ENCODE data around the gene MOV10. TPM values are rescaled to one million over a fixed set of nuclear protein-coding genes. Genes with fewer than 3 reads are reported as not detected.

MOV10 gene
- polyA plus RNA-seq, 1 donor from 2014 or later: 1.4 TPM

GRCh38 chr1:112686417-112686816, 12.0 kb downstream of the MOV10 start:
- Histone ChIP-seq H3F3A (ENCODE audit: insufficient read depth, low read length, poor library complexity, severe bottlenecking) (no peaks in the 10 kb centered on the region), H3K79me2 (replicated peaks; ENCODE audit: insufficient read depth, low read length) (no peaks in the 10 kb centered on the region), H4K20me1 (ENCODE audit: insufficient read depth) (no peaks in the 10 kb centered on the region), H3K27me3 (ENCODE audit: insufficient read depth, low read depth, low read length) (no peaks in the 10 kb centered on the region), H3K36me3 (ENCODE audit: insufficient read depth, low read length) (no peaks in the 10 kb centered on the region), H3K27ac (ENCODE audit: low read length) (no peak overlapping the region), H2AFZ (ENCODE audit: low read depth, low read length) (no peak overlapping the region), H3K4me3 (ENCODE audit: low read length) (no peak overlapping the region), H3K9me2 (ENCODE audit: insufficient read depth, low read length) (no peaks in the 10 kb centered on the region), H3K9me3 (ENCODE audit: low read length) (no peaks in the 10 kb centered on the region), H3K4me2 (ENCODE audit: low read length) (no peak overlapping the region), H3K9ac (ENCODE audit: low read length) (no peak overlapping the region)
- no peak for TF ChIP-seq REST (IDR thresholded peaks at IDR 0.05; ENCODE audit: borderline replicate concordance)
- no peak for TF ChIP-seq EZH2 (IDR thresholded peaks at IDR 0.05; ENCODE audit: borderline replicate concordance, insufficient read depth, low read length, poor library complexity, severe bottlenecking)
- TF ChIP-seq EP300 (conservative IDR thresholded peaks at IDR 0.05; ENCODE audit: poor library complexity, severe bottlenecking): no peak
- no peak for TF ChIP-seq RAD21 (conservative IDR thresholded peaks at IDR 0.05)
- TF ChIP-seq MXI1 (conservative IDR thresholded peaks at IDR 0.05; ENCODE audit: poor library complexity, severe bottlenecking): no peak
- TF ChIP-seq CTCF (IDR thresholded peaks at IDR 0.05; ENCODE audit: poor library complexity, severe bottlenecking): no peak
- TF ChIP-seq POLR2AphosphoS5 (IDR thresholded peaks at IDR 0.05): no peak
- TF ChIP-seq TAF1 (IDR thresholded peaks at IDR 0.05; ENCODE audit: low read depth): no peak
- TF ChIP-seq SMC3 (conservative IDR thresholded peaks at IDR 0.05; ENCODE audit: poor library complexity): no peak

- no peak overlapping the region for H3K4me2 ChIP-seq (ENCODE audit: low read length)
- H2AFZ ChIP-seq (ENCODE audit: low read depth, low read length): no peak overlapping the region
- no peaks in the 10 kb centered on the region for H3K9me3 ChIP-seq (ENCODE audit: low read length)
- H3K27ac ChIP-seq (ENCODE audit: low read length): no peak overlapping the region
- H3K27me3 ChIP-seq (ENCODE audit: insufficient read depth, low read depth, low read length): no peaks in the 10 kb centered on the region
- no peaks in the 10 kb centered on the region for H4K20me1 ChIP-seq (ENCODE audit: insufficient read depth)
- no peak overlapping the region for H3K9ac ChIP-seq (ENCODE audit: low read length)
- H3K4me3 ChIP-seq (ENCODE audit: low read length): no peak overlapping the region
- no peak for TF ChIP-seq EP300 (conservative IDR thresholded peaks at IDR 0.05; ENCODE audit: poor library complexity, severe bottlenecking)
- no peak for TF ChIP-seq SMC3 (conservative IDR thresholded peaks at IDR 0.05; ENCODE audit: poor library complexity)
- no peak for TF ChIP-seq TAF1 (IDR thresholded peaks at IDR 0.05; ENCODE audit: low read depth)
- no peak for TF ChIP-seq CTCF (IDR thresholded peaks at IDR 0.05; ENCODE audit: poor library complexity, severe bottlenecking)
- no peak for TF ChIP-seq REST (IDR thresholded peaks at IDR 0.05; ENCODE audit: borderline replicate concordance)
- no peak for TF ChIP-seq EZH2 (IDR thresholded peaks at IDR 0.05; ENCODE audit: borderline replicate concordance, insufficient read depth, low read length, poor library complexity, severe bottlenecking)
- TF ChIP-seq POLR2AphosphoS5 (IDR thresholded peaks at IDR 0.05): no peak
- no peak for TF ChIP-seq MXI1 (conservative IDR thresholded peaks at IDR 0.05; ENCODE audit: poor library complexity, severe bottlenecking)
- TF ChIP-seq RAD21 (conservative IDR thresholded peaks at IDR 0.05): no peak
- no peaks in the 10 kb centered on the region for H3K9me2 ChIP-seq (ENCODE audit: insufficient read depth, low read length)
- H3F3A ChIP-seq (ENCODE audit: insufficient read depth, low read length, poor library complexity, severe bottlenecking): no peaks in the 10 kb centered on the region
- no peaks in the 10 kb centered on the region for H3K36me3 ChIP-seq (ENCODE audit: insufficient read depth, low read length)
- no peaks in the 10 kb centered on the region for H3K79me2 ChIP-seq (replicated peaks; ENCODE audit: insufficient read depth, low read length)
Observed at GRCh38 chr1:112686835-112687234, 12.4 kb downstream of the MOV10 start.
